Measurements from ENCODE around the gene SLC34A3. TPM values are rescaled to one million over a fixed set of nuclear protein-coding genes. Genes with fewer than 3 reads are reported as not detected.
A peak's percentile ranks its signal among the peaks of the same experiment; 100 is the strongest.
"Not testable (repeated sequence)": the region's sequence is repeated elsewhere in the genome, so short reads cannot be mapped to it uniquely, and the experiment has no call there.

Gene SLC34A3
- total RNA-seq, 1 donor from 2014 or later = not detected

- DNase-seq (ENCODE audit: low read depth) (no peak), FAIRE-seq (no peak)
- no peak for TF ChIP-seq CTCF (IDR thresholded peaks at IDR 0.05; ENCODE audit: insufficient read depth, low read length, severe bottlenecking)
- Histone ChIP-seq H3K36me3 (ENCODE audit: control insufficient read depth, insufficient read depth, low read length) (peaks cover 4% of the 10 kb centered on the region), H3K27me3 (ENCODE audit: control insufficient read depth, insufficient read depth, low read length) (peaks cover 2% of the 10 kb centered on the region), H3K4me3 (ENCODE audit: low read depth, low read length) (no peak overlapping the region)
Measured at GRCh38 chr9:137236936-137237421, 6.3 kb downstream of the SLC34A3 start.

GRCh38 chr9:137237759-137238726 is 7.3 kb downstream of the SLC34A3 start:
- H3K36me3 ChIP-seq (ENCODE audit: control insufficient read depth, insufficient read depth, low read length) = peaks cover 11% of the 10 kb centered on the region
- no peak for TF ChIP-seq CTCF (IDR thresholded peaks at IDR 0.05; ENCODE audit: insufficient read depth, low read length, severe bottlenecking)
- H3K4me3 ChIP-seq (ENCODE audit: low read depth, low read length) = no peak overlapping the region
- FAIRE-seq (no peak), DNase-seq (ENCODE audit: low read depth) (no peak)
- H3K27me3 ChIP-seq (ENCODE audit: control insufficient read depth, insufficient read depth, low read length) = peaks cover 2% of the 10 kb centered on the region

- Histone ChIP-seq H3K36me3 (ENCODE audit: control insufficient read depth, insufficient read depth, low read length) (peaks cover 16% of the 10 kb centered on the region), H3K4me3 (ENCODE audit: low read depth, low read length) (peak overlapping the region; percentile 61)
- FAIRE-seq; H3K27me3 ChIP-seq (ENCODE audit: control insufficient read depth, insufficient read depth, low read length); DNase-seq (ENCODE audit: low read depth): not testable (repeated sequence)
Measured at GRCh38 chr9:137239541-137240200, 9.0 kb downstream of the SLC34A3 start.

GRCh38 chr9:137240318-137240840 is 9.7 kb downstream of the SLC34A3 start:
- Histone ChIP-seq H3K4me3 (ENCODE audit: low read depth, low read length) (peak overlapping the region; percentile 61), H3K27me3 (ENCODE audit: control insufficient read depth, insufficient read depth, low read length) (no peaks in the 10 kb centered on the region), H3K36me3 (ENCODE audit: control insufficient read depth, insufficient read depth, low read length) (peaks cover 16% of the 10 kb centered on the region)
- FAIRE-seq = no peak
- DNase-seq (ENCODE audit: low read depth) = peak; percentile 28
- TF ChIP-seq CTCF (IDR thresholded peaks at IDR 0.05; ENCODE audit: insufficient read depth, low read length, severe bottlenecking) = no peak

GRCh38 chr9:137240841-137241489 is 10.3 kb downstream of the SLC34A3 start, which contains the start of gene TUBB4B:
Gene TUBB4B (plus strand): TSS chr9:137241287. CDS start chr9:137241361, 74 bp downstream.
- TF ChIP-seq CTCF (IDR thresholded peaks at IDR 0.05; ENCODE audit: insufficient read depth, low read length, severe bottlenecking) = no peak
- Histone ChIP-seq H3K36me3 (ENCODE audit: control insufficient read depth, insufficient read depth, low read length) (peaks cover 16% of the 10 kb centered on the region), H3K4me3 (ENCODE audit: low read depth, low read length) (peak within 1 kb of the TSS; percentile 90), H3K27me3 (ENCODE audit: control insufficient read depth, insufficient read depth, low read length) (no peaks in the 10 kb centered on the region)
- peak; percentile 96 for FAIRE-seq
- peak; percentile 99 for DNase-seq (ENCODE audit: low read depth)
